ENCODE data around the gene SESTD1. TPM values are rescaled to one million over a fixed set of nuclear protein-coding genes. Genes with fewer than 3 reads are reported as not detected.

SESTD1 gene
- total and polyA plus RNA-seq, 9 of the 15 experiments (the other 6 are each of a cell fraction or from before 2014, with no cell fraction given) = 0.32 to 5.6 (median 2.1) TPM

DNA sequence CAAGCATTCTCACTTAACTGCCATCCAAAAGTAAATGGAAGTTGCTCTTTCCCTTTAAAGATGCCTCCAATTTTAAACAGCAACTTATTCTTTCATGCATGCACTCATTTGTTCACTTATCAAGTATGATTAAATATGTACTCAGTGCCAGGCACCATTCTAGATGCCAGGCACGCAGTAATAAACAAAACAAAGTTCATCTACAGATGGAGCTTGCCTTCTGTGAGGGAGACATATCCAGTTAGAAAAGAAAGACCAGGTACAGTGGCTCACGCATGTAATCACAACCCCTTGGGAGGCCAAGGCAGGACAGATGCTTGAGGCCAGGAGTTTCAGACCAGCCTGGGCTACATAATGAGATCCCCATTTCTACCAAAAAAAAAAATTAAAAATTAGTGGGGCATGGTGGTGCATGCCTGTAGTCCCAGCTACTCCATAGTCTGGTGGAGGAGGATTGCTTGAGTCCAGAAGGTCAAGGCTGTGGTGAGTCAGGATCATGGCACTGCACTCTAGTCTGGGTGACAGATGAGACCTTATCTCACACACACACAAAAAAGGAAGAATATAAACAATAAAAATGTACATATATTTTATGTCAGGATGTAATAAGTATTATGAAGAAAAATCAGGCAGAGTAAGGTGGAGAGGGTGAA lies 195.5 kb downstream of the SESTD1 start:
- Histone ChIP-seq H3K4me1 (replicated peaks in 1 of 2; ENCODE audit: control insufficient read depth in 2 of 2, insufficient read depth in 2 of 2, low read length in 2 of 2) (no peaks in the 10 kb centered on the region), H3K27me3 (ENCODE audit: control insufficient read depth in 2 of 2, insufficient read depth in 2 of 2, low read length in 2 of 2) (no peaks in the 10 kb centered on the region), H3K79me2 (ENCODE audit: control insufficient read depth, insufficient read depth, low read length) (no peaks in the 10 kb centered on the region), H4K20me1 (replicated peaks; ENCODE audit: control insufficient read depth, insufficient read depth, low read length) (no peaks in the 10 kb centered on the region), H3K4me3 (no peak overlapping the region), H2AFZ (ENCODE audit: low read depth, low read length) (no peak overlapping the region), H3K36me3 (ENCODE audit: control insufficient read depth, insufficient read depth, low read length) (no peaks in the 10 kb centered on the region), H3K4me2 (ENCODE audit: insufficient read depth, low read length) (no peak overlapping the region), H3K9me3 (replicated peaks; ENCODE audit: control insufficient read depth, insufficient read depth, low read depth, low read length) (no peaks in the 10 kb centered on the region), H3K9ac (ENCODE audit: insufficient read depth in 1 of 2, low read depth in 2 of 2, low read length in 2 of 2) (no peak overlapping the region), H3K9me1 (ENCODE audit: control insufficient read depth, insufficient read depth, low read length) (no peaks in the 10 kb centered on the region), H3K27ac (ENCODE audit: extremely low read depth, low read depth, low read length) (no peak overlapping the region)
- in situ Hi-C loops (cut with MboI) (no loop called here), intact Hi-C loops (cut with micrococcal nuclease) (no loop called here)
- no TSS peak for BruUV-seq (replicated peaks)
- FAIRE-seq (no peak), ATAC-seq (no peak), DNase-seq (ENCODE audit: extremely low read depth in 1 of 4, low spot score in 3 of 4) (no peak)
- 0% methylated on average over 2 of the region's 2 CpGs for WGBS (ENCODE audit: insufficient coverage, low coverage, missing lambda C conversion rate)
- CTCF ChIA-PET (ENCODE audit: low intra/inter-chr PET ratio) = no interaction called here
- POLR2A ChIA-PET = interaction anchor here (0.6 kb wide), 1 partner anchor 10 kb away, joined by 3 read pairs; no protein-coding TSS in a partner anchor
- TF ChIP-seq POLR2AphosphoS2 (IDR thresholded peaks at IDR 0.05; ENCODE audit: low read length) (no peak), JUN (IDR thresholded peaks at IDR 0.05; ENCODE audit: borderline replicate concordance, low read depth, low read length) (no peak), JUN (CRISPR knock-in tag; IDR thresholded peaks at IDR 0.05; ENCODE audit: borderline replicate concordance) (no peak), PHF8 (IDR thresholded peaks at IDR 0.05; ENCODE audit: borderline replicate concordance, low read length) (no peak), NELFE (IDR thresholded peaks at IDR 0.05; ENCODE audit: insufficient read depth, insufficient read length) (no peak), NCOA4 (IDR thresholded peaks at IDR 0.05; ENCODE audit: partially characterized antibody) (no peak), RAD51 (IDR thresholded peaks at IDR 0.05; ENCODE audit: borderline replicate concordance, low read depth) (no peak), MIER1 (IDR thresholded peaks at IDR 0.05; ENCODE audit: low read depth) (no peak), ZNF311 (CRISPR knock-in tag; IDR thresholded peaks at IDR 0.05) (no peak), MCM3 (IDR thresholded peaks at IDR 0.05) (no peak), ZNF41 (CRISPR knock-in tag; conservative IDR thresholded peaks at IDR 0.05) (no peak), ERF (CRISPR knock-in tag; IDR thresholded peaks at IDR 0.05) (no peak), FOXM1 (IDR thresholded peaks at IDR 0.05; ENCODE audit: low read depth) (no peak), FOXM1 (CRISPR knock-in tag; IDR thresholded peaks at IDR 0.05; ENCODE audit: low read depth) (no peak), TGIF2 (CRISPR knock-in tag; IDR thresholded peaks at IDR 0.05) (no peak), MAZ (CRISPR knock-in tag; conservative IDR thresholded peaks at IDR 0.05 in 1 of 2, IDR thresholded peaks at IDR 0.05 in 1 of 2) (no peak), ZNF507 (tag; conservative IDR thresholded peaks at IDR 0.05) (no peak)
- TF ChIP-seq, protein P1, sequence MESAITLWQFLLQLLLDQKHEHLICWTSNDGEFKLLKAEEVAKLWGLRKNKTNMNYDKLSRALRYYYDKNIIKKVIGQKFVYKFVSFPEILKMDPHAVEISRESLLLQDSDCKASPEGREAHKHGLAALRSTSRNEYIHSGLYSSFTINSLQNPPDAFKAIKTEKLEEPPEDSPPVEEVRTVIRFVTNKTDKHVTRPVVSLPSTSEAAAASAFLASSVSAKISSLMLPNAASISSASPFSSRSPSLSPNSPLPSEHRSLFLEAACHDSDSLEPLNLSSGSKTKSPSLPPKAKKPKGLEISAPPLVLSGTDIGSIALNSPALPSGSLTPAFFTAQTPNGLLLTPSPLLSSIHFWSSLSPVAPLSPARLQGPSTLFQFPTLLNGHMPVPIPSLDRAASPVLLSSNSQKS (CRISPR knock-in tag; IDR thresholded peaks at IDR 0.05) = no peak
- TF ChIP-seq, protein P2, sequence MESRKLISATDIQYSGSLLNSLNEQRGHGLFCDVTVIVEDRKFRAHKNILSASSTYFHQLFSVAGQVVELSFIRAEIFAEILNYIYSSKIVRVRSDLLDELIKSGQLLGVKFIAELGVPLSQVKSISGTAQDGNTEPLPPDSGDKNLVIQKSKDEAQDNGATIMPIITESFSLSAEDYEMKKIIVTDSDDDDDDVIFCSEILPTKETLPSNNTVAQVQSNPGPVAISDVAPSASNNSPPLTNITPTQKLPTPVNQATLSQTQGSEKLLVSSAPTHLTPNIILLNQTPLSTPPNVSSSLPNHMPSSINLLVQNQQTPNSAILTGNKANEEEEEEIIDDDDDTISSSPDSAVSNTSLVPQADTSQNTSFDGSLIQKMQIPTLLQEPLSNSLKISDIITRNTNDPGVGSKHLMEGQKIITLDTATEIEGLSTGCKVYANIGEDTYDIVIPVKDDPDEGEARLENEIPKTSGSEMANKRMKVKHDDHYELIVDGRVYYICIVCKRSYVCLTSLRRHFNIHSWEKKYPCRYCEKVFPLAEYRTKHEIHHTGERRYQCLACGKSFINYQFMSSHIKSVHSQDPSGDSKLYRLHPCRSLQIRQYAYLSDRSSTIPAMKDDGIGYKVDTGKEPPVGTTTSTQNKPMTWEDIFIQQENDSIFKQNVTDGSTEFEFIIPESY (CRISPR knock-in tag; IDR thresholded peaks at IDR 0.05) = no peak
- TF ChIP-seq, protein P3, sequence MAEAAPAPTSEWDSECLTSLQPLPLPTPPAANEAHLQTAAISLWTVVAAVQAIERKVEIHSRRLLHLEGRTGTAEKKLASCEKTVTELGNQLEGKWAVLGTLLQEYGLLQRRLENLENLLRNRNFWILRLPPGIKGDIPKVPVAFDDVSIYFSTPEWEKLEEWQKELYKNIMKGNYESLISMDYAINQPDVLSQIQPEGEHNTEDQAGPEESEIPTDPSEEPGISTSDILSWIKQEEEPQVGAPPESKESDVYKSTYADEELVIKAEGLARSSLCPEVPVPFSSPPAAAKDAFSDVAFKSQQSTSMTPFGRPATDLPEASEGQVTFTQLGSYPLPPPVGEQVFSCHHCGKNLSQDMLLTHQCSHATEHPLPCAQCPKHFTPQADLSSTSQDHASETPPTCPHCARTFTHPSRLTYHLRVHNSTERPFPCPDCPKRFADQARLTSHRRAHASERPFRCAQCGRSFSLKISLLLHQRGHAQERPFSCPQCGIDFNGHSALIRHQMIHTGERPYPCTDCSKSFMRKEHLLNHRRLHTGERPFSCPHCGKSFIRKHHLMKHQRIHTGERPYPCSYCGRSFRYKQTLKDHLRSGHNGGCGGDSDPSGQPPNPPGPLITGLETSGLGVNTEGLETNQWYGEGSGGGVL (CRISPR knock-in tag; IDR thresholded peaks at IDR 0.05) = no peak

Data from K562 (cell line).